ENCODE measurements around the gene GPRC5C.

DNA sequence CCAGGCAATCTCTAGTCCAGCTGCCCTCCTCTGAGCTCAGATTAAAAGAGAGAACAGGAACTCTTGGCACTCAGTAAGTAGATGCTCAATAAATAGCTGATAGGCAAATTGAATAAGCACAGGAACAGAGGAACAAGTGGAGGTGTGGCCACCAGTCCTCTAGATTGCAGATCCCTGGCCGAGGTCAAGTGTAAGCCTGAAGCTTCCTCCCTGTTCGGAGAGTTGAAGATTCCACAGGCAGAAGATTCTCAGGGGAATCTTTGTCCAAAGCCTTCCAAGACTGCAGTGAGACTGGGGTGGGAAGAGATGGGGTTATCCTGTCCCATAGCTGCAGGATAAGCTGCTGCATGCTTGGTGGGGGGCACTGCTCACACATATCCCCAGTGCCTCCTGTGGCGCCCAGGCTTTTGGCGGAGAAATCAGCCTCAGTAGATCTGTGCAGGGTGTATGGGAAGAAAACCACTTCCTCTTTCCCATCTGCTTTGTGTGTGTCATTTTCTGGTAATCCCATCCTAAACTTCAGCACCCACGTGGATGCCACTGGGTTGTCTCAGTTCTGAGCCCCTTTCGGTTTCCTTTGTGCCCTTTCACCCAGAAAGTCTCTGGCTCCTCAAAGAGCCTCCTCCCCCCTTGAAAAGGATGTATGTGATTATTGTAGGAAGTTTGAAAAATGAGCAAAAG is 46.7 kb downstream of the GPRC5C start:
- no peak for TF ChIP-seq RAD21 (IDR thresholded peaks at IDR 0.05; ENCODE audit: low read depth)
- TF ChIP-seq EGR1 (IDR thresholded peaks at IDR 0.05), result no peak

All from Ishikawa (cell line).